Measurements from ENCODE around the gene HID1.

DNA sequence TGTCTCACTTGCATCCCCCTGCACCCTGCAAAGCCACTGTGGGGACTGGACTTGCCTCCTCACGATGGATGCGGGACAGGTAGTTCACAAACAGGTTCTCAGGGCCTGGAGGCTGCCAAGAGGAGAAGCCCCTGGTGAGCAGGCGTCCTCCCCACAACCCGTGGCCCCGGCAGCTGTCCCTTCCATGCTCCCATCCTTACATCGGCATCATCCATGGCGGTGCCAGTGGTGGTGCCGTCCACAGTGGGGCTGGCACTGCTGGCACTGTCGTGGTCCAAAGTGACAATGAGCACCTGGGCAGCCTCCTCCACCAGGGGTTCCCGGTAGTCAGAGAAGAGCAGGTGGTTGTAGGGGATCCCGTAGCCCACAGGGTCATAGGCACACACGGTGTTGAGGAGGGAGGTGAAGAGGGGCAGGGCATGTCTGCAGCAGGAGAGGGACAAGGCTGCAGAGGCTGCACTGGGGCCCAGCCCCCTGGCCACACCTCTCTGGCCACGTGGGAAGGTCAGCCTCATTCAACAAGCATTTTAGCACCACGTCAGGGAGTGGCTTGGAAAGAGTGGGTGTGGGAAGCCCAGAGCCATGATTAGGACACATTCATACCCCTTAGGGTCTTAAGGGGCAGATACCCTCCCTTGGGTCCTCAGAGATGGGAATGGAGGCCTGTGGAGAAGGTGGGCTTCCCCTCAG, 12.6 kb downstream of the HID1 start:
- no peak for TF ChIP-seq YY1 (IDR thresholded peaks at IDR 0.05; ENCODE audit: insufficient read depth, insufficient read length)
- no peak for TF ChIP-seq ZNF274 (IDR thresholded peaks at IDR 0.05; ENCODE audit: low read depth, low read length)
- no peak for TF ChIP-seq SUZ12 (IDR thresholded peaks at IDR 0.05; ENCODE audit: extremely low read depth, insufficient read depth, insufficient read length)
